Activated CD8-positive, alpha-beta memory T cell treated with anti-CD3 and anti-CD28 coated beads for 48 hours (primary cell): Measurements from ENCODE around the gene HOPX.
A peak's percentile ranks its signal among the peaks of the same experiment; 100 is the strongest.
"Not testable (repeated sequence)": the region's sequence is repeated elsewhere in the genome, so short reads cannot be mapped to it uniquely, and the experiment has no call there.

Experiments used
- DNase-seq, 3 experiments: peaks; one replicate each; pipeline ENCODE4 v3.0.0-alpha.2; 2020; ENCODE audit warnings: low read depth in 2 of 3, low spot score in 2 of 3

Gene HOPX, protein sequence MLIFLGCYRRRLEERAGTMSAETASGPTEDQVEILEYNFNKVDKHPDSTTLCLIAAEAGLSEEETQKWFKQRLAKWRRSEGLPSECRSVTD

DNA sequence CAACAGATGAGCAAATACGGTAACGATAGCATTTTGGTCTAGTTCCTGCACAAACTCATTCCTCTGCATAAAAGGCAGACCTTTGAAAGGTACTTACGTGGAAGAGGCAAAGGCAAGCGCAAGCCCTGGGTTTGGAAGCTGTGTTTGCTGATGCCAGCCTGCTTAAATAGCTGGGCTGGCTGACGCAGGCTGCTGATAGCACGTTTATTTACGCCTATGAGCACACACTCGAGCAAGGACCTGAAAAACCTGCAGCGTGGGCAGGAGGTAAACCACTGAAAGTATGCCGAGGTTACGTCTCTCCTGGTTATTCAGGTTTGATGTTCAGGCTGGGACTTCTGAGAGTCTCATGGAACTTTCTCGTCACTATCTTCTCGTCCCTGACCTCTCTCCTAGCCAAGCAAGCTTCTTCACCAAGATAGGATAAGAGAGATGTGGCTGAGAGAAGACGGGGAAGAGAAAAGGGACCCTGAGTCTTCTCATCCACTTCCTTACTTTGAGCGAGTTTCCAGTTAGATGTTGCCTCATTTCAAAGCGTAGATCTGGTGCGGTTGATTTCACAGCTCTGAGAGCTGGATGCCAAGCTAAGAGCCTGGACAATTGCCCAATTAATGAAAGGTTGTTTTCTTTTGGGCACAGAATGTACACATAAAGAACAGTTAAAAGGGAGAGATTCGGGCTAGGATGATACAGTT, at the start of gene HOPX:
TSS of gene HOPX (minus strand) at position 139 of the 695 bp plus-strand sequence. CDS start 23,480 bp downstream, outside the sequence.
- peak; percentile 24 to 28 (median 28) for DNase-seq

DNA sequence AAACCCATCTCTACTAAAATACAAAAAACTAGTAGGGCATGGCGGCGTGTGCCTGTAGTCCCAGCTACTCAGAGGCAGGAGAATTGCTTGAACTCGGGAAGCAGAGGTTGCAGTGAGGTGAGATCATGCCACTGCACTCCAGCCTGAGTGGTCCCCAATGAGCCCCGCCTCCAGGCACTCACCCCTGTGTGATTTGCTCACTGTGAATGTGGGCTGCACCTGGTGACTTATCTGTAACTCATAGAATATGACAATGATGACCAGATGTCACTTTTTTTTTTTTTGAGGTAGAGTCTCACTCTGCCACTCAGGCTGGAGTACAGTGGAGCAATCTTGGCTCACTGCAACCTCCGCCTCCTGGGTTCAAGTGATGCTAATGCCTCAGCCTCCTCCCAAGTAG, 49.0 kb upstream of the HOPX start:
- DNase-seq = no peak

DNA sequence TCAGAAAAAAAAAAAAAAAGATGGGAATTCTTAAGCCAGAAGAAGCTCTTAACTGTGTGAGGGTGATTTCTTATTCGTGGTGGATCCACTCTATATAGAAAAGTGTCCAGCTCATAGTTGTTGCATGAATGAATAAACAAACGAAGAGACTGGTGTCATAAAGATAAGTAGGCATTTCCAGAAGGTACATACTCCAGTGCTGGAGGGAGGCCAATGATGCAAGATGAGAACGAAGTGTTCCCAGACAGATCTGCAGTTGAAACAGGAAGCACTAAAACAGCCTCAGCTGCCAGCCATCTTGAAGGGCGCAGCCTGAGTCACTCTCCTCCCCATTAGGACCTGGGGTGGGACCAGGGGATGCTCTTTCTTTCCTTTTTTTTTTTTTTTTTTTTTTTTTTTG, 47.4 kb upstream of the HOPX start:
- DNase-seq = no peak

DNA sequence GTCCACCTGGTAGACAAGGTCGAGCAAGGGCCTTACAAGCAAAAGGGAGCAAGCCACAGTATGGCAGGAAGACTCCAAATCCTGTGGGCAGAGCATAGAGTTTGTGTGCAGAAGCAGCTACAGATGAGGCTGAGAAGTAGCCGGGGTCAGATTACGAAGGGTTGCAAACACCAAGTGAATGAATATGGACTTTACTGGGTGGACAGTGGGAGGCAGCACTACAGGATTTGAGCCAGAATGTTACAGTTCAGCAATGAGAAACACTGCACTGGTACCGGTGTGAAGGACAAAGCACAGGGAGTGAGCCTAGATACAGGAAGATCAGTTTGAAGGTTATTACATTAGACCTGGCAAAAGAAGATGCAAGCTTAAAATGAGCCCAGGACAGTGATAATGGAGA, 46.1 kb upstream of the HOPX start:
- no peak for DNase-seq

DNA sequence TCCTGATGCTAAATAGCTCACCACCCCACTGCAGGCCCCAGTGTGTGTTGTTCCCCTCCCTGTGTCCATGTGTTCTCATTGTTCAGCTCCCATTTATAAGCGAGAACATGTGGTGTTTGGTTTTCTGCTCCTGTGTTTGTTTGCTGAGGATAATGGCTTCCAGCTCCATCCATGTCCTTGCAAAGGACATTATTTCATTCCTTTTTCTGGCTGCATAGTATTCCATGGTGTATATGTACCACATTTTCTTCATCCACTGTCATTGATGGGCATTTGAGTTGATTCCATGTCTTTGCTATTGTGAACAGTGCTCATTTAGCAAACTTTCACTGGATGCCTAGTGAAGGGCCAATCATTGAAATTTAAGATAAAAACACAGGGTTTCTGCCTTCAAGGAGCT, 45.5 kb upstream of the HOPX start:
- not testable (repeated sequence) for DNase-seq

DNA sequence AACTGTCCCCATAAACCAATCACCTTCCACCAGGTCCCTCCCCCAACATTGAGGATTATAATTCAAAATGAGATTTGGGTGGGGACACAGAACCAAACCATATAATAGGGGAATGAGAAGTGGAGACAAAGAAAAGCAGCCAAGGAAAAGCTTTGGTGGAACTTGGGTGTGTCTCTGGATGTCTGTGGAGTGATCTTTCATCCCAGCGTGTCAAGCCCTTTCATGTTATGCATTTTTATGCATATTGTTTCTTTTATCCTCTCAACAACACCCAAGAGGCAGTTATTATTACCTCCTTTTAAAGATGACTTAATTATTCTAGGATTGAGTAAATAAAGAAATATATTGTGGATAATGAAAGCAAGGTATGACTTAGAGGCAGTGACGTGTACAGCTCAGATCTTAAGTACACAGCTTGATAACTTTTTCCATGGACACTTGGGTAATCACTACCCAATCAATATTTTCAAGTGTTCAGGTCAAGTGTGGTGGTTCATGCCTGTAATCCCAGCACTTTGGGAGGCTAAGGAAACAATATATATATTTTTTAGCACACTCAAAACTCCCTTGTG, 42.6 kb upstream of the HOPX start:
- DNase-seq = no peak

- peak in 1 of 3 experiments; percentile 4 for DNase-seq
Observed at GRCh38 chr4:56723201-56723605, 42.1 kb upstream of the HOPX start.

GRCh38 chr4:56708146-56708545, 27.1 kb upstream of the HOPX start:
- no peak for DNase-seq

DNA sequence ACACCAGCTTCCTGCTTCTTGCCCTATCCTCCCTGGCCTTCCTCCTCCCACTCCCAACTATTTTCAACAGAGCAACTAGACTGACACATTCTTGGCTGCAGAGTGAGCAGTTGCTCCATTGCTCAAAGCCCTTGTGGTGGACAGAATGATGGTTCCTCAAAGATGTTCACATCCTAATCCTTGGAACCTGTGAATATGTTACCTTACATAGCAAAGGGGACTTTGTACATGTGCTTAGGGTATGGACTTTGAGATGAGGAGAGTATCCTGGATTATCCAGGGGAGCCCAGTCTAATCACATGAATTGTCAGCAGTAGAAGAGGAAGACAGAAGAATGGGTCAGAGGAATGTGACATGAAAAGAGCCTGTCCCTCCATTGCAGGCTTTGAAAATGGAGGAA, 24.9 kb upstream of the HOPX start:
- DNase-seq = no peak

- DNase-seq = no peak
Observed at GRCh38 chr4:56705334-56705733, 24.2 kb upstream of the HOPX start.

GRCh38 chr4:56704089-56704871, 23.2 kb upstream of the HOPX start:
- DNase-seq = no peak

DNA sequence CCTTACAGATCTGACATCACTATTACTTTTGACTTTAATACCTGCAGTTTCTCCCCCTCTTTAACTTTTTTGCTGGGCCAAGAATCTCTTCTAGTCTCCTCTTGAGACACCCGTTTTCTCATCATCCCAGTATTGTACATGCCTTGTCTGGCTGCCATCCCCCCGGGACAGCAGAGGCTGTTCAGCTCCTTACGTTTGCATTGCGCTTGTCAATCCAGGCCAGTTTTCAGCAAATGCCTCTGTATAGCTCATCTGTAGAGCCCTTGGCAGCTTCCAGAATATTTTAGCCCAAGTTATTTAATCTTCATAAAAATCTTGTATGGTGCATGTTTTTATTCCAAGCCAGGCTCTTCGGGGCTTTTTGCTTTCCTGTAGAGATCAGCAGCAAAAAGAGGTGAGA, 22.3 kb upstream of the HOPX start:
- no peak for DNase-seq

DNA sequence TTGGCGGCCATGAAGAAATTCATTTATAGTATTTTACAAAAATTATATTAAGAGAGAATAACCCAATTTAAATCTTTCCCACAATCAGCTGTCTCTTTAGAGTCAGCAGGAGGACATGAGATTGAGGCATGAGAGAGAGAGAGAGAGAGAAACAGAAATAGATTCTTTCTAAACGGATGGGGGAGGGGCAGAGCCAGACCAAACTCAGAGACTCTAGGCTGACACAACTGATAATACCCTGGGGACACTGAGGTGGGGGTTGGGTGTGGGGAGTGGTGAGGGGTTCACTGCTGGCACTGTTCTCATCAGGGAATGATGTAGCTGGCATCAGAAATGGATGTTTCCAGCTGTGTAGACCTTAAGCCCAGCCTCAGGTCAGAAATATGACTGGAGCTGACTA, 20.5 kb upstream of the HOPX start:
- no peak for DNase-seq

GRCh38 chr4:56701161-56701480, 20.0 kb upstream of the HOPX start:
- no peak for DNase-seq

DNA sequence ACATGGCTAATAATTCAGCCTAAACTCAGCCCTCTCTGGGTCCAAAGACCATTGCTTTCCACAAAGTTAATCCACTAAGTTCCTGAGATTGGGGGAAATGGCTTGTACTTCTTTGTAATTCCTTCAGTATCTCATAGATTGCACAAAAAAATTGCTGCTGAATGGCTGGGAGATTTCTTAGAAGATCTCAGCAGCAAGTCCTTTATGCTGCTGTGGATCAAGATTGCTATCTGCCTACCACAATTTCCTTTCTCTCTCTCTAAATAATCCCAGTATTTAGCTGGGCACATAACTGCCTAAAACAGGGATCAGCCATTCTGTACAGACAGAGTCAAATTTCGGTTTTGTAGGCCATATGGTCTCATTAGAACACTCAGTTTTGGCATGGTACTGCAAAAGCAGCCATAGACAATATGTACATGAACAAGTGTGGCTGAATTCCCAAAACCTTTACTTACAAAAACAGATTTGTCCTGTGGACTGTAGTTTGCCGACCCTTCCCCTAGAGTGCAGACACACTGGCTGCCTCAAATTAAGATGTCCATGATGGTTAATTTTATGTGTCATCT, 18.5 kb upstream of the HOPX start:
- DNase-seq = no peak

- no peak for DNase-seq
Observed at GRCh38 chr4:56698329-56698728, 17.2 kb upstream of the HOPX start.

DNA sequence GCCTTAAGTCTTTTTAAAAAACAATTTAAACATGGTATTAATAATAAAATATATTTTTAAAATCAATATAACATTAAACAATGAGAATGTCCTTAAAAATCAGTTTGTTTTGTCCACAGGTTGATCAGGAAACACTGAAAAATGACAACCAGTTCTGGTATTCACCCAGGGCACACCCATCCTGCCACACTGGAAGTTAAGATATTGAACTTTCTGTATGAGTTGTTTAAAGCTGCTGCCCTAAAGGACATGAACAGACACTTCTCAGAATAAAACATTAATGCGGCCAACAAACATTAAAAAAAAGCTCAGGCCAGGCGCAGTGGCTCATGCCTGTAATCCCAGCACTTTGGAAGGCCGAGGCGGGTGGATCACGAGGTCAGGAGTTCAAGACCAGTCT, 15.0 kb upstream of the HOPX start:
- DNase-seq = no peak

GRCh38 chr4:56693476-56693875, 12.4 kb upstream of the HOPX start:
- not testable (repeated sequence) for DNase-seq

- DNase-seq = no peak
Observed at GRCh38 chr4:56692576-56692975, 11.5 kb upstream of the HOPX start.

DNA sequence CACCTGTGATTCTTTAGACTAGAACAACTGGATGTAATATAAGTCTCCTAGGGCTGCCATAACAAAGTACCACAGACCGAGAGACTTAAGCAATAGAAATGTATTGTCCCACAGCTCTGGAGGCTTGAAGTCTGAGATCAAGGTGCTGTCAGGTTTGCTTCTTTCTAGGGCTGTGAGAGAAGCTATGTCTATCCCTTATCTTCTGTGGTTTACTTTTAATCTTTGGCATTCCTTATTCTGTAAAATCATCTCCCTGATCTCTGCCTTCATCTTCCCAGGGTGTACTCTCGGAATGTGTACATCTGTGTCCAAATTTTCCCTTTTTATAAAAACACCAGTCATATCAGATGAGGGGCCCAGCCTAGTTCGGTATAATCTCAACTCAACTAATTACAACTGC, 10.3 kb upstream of the HOPX start:
- DNase-seq = no peak

- DNase-seq = no peak
Observed at GRCh38 chr4:56690393-56690792, 9.3 kb upstream of the HOPX start.
